Osteoblast (primary cell): ENCODE data around the gene NMNAT3. TPM values are rescaled to one million over a fixed set of nuclear protein-coding genes. Genes with fewer than 3 reads are reported as not detected.

Experiments used
- DNase-seq: peaks from one replicate; pipeline ENCODE4 v3.0.0; 2011; ENCODE audit warnings: low spot score, mixed read lengths; ENCODE audit not compliant: insufficient read length; ENCODE audit errors: missing footprints
- H2AFZ ChIP-seq: 2 replicates; pipeline ENCODE4 v1.6.0; 2011; ENCODE audit warnings: mild to moderate bottlenecking, low read length
- H3K27ac ChIP-seq: 2 replicates; pipeline ENCODE4 v1.5.1; 2011; ENCODE audit warnings: mild to moderate bottlenecking, low read depth, low read length, moderate library complexity
- H3K27me3 ChIP-seq: 2 replicates; pipeline ENCODE4 v1.6.0; 2012; ENCODE audit warnings: mild to moderate bottlenecking, control low read depth, inconsistent platforms, low read length, moderate library complexity; ENCODE audit not compliant: insufficient read depth
- H3K36me3 ChIP-seq: 2 replicates; pipeline ENCODE4 v1.5.1; 2011; ENCODE audit warnings: mild to moderate bottlenecking, low read length, control low read depth, moderate library complexity; ENCODE audit not compliant: insufficient read depth
- H3K4me1 ChIP-seq: 2 replicates; pipeline ENCODE4 v1.5.1; 2011; ENCODE audit warnings: mild to moderate bottlenecking, low read length, control low read depth, moderate library complexity; ENCODE audit not compliant: insufficient read depth
- H3K4me2 ChIP-seq: 2 replicates; pipeline ENCODE4 v1.6.0; 2011; ENCODE audit warnings: mild to moderate bottlenecking, low read length; ENCODE audit not compliant: insufficient read depth
- H3K4me3 ChIP-seq: fragments of 200-600 bp; sonication (generic); 3 replicates; pipeline ENCODE4 v1.5.1; 2012; ENCODE audit warnings: mild to moderate bottlenecking, low read length, inconsistent platforms; ENCODE audit not compliant: insufficient read depth
- H3K79me2 ChIP-seq: 2 replicates; pipeline ENCODE4 v1.6.0; 2012; ENCODE audit warnings: mild to moderate bottlenecking, low read length, control low read depth, inconsistent platforms; ENCODE audit not compliant: insufficient read depth
- H3K9me3 ChIP-seq: 2 replicates; pipeline ENCODE4 v1.5.1; 2011; ENCODE audit warnings: low read depth, low read length, control low read depth
- H4K20me1 ChIP-seq: 2 replicates; pipeline ENCODE4 v1.6.0; 2012; ENCODE audit warnings: mild to moderate bottlenecking, low read length, control low read depth; ENCODE audit not compliant: insufficient read depth
- CTCF ChIP-seq: IDR thresholded peaks from 2 replicates; pipeline ENCODE4 v1.5.1; 2011; ENCODE audit warnings: mild to moderate bottlenecking, low read depth, low read length, moderate library complexity; ENCODE audit errors: extremely low read depth
- total RNA-seq: library from RNA; depleted of rRNA; stranded (reverse); fragments of >200 nt; gene quantifications from 2 replicates; pipeline ENCODE4 v1.2.3, GENCODE V29; 2012

NMNAT3 gene
- total RNA-seq, 1 donor = 0.36 TPM

GRCh38 chr3:139657936-139658335 lies 19.8 kb downstream of the NMNAT3 start:
- TF ChIP-seq CTCF = no peak
- H3K4me3 ChIP-seq = no peak overlapping the region
- H3K36me3 ChIP-seq = no peaks in the 10 kb centered on the region
- no peaks in the 10 kb centered on the region for H3K27me3 ChIP-seq
- H3K79me2 ChIP-seq = no peaks in the 10 kb centered on the region
- no peaks in the 10 kb centered on the region for H4K20me1 ChIP-seq
- no peaks in the 10 kb centered on the region for H3K9me3 ChIP-seq
- H2AFZ ChIP-seq = no peak overlapping the region
- DNase-seq = no peak
- H3K4me1 ChIP-seq = no peaks in the 10 kb centered on the region
- H3K4me2 ChIP-seq = no peak overlapping the region
- H3K27ac ChIP-seq = no peak overlapping the region

DNA sequence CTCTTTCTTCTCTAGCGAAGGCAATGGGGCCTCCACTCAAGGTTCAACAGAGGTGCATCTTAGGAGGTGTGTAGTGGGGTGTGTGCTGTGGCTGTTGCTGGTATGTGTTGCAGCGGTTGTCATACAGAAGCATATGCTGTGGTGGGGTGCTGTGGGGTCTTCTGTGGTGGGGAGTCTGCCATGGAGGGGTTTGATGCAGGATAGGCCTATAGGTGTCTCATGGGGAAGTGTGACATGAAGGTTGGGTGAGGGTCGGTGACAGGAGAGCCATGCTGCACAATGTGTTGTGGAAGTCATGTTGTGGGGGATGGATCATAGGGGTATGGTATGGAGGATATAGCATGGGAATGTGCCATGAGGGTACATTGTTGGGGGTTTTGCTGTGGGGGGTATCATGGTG lies 20.3 kb downstream of the NMNAT3 start:
- Histone ChIP-seq H3K9me3 (no peaks in the 10 kb centered on the region), H3K27me3 (no peaks in the 10 kb centered on the region), H2AFZ (no peak overlapping the region), H3K4me1 (no peaks in the 10 kb centered on the region), H3K4me2 (no peak overlapping the region), H3K36me3 (no peaks in the 10 kb centered on the region), H4K20me1 (no peaks in the 10 kb centered on the region), H3K79me2 (no peaks in the 10 kb centered on the region), H3K4me3 (no peak overlapping the region), H3K27ac (no peak overlapping the region)
- no peak for TF ChIP-seq CTCF
- DNase-seq = no peak

DNA sequence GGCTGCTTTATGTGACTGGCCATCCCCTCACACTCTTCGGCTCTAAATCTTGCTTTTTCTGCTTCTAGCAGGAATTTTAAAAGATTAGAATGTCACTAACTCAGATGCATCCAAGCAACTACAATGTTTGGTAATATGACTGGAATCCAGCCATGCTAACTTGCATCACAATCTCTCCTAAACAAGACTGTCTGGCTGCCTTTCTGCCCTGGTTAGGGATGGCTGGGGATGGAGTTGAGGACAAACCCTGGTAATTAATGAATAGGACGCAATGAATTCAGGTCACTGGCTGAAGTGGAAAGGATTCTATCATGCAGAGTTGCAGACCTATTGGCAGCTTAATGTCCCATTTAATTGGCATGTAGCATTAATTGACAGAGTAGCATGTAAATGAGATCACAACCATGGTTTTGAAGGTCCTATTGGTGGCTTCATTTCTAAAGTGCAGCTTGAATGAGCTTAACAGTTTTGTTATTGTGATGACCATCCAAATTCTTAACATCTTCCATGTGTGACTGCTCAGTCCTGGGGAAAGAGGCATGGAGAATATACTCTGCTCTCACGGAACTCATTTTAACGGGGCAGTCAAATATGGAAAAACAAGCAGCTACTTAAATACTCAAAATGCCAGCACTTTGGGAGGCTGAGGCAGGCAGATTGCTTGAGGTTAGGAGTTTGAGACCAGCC lies 21.7 kb downstream of the NMNAT3 start:
- H4K20me1 ChIP-seq = no peaks in the 10 kb centered on the region
- no peak overlapping the region for H2AFZ ChIP-seq
- no peaks in the 10 kb centered on the region for H3K79me2 ChIP-seq
- H3K27ac ChIP-seq = no peak overlapping the region
- H3K4me3 ChIP-seq = no peak overlapping the region
- no peak for DNase-seq
- TF ChIP-seq CTCF = no peak
- no peaks in the 10 kb centered on the region for H3K27me3 ChIP-seq
- no peaks in the 10 kb centered on the region for H3K36me3 ChIP-seq
- no peak overlapping the region for H3K4me2 ChIP-seq
- no peaks in the 10 kb centered on the region for H3K4me1 ChIP-seq
- H3K9me3 ChIP-seq = no peaks in the 10 kb centered on the region

GRCh38 chr3:139654637-139655365 lies 23.0 kb downstream of the NMNAT3 start:
- H3K27me3 ChIP-seq = no peaks in the 10 kb centered on the region
- no peaks in the 10 kb centered on the region for H3K9me3 ChIP-seq
- no peaks in the 10 kb centered on the region for H3K4me1 ChIP-seq
- no peak overlapping the region for H2AFZ ChIP-seq
- H3K36me3 ChIP-seq = no peaks in the 10 kb centered on the region
- no peaks in the 10 kb centered on the region for H4K20me1 ChIP-seq
- H3K79me2 ChIP-seq = no peaks in the 10 kb centered on the region
- no peak overlapping the region for H3K4me3 ChIP-seq
- no peak overlapping the region for H3K27ac ChIP-seq
- no peak for DNase-seq
- no peak for TF ChIP-seq CTCF
- no peak overlapping the region for H3K4me2 ChIP-seq
